ENCODE results near the gene RUFY3.
"Not testable (repeated sequence)": the region's sequence is repeated elsewhere in the genome, so short reads cannot be mapped to it uniquely, and the experiment has no call there.

- not testable (repeated sequence) for TF ChIP-seq CTCF, POLR2A (IDR thresholded peaks at IDR 0.05)
Measured at GRCh38 chr4:70694633-70695032, 27.1 kb upstream of the RUFY3 start.

All from testis (tissue), 2 donors.